ENCODE measurements around the gene RELT.

GRCh38 chr11:73399636-73400035 lies 23.4 kb downstream of the RELT start:
- TF ChIP-seq EZH2 (IDR thresholded peaks at IDR 0.05; ENCODE audit: borderline replicate concordance, insufficient read depth, low read depth, low read length, poor library complexity, severe bottlenecking) (no peak), CTCF (IDR thresholded peaks at IDR 0.05) (no peak)
